Progenitor cell of endocrine pancreas (in vitro differentiated cells): ENCODE data around the gene SUN1. TPM values are rescaled to one million over a fixed set of nuclear protein-coding genes. Genes with fewer than 3 reads are reported as not detected.
A peak's percentile ranks its signal among the peaks of the same experiment; 100 is the strongest.

Source experiments
- DNase-seq: peaks from one replicate; pipeline ENCODE4 v3.0.0; 2021; ENCODE audit warnings: low spot score; ENCODE audit not compliant: unreplicated experiment
- H3K27ac Mint-ChIP-seq: 2 replicates; pipeline ENCODE4 v1.8.0; 2021; ENCODE audit warnings: mild to moderate bottlenecking, moderate library complexity, mixed read lengths
- H3K27me3 Mint-ChIP-seq: 2 replicates; pipeline ENCODE4 v1.8.0; 2021; ENCODE audit warnings: mixed read lengths
- H3K36me3 Mint-ChIP-seq: 2 replicates; pipeline ENCODE4 v1.8.0; 2022; ENCODE audit warnings: mixed read lengths; ENCODE audit not compliant: insufficient read depth
- H3K4me1 Mint-ChIP-seq: 2 replicates; pipeline ENCODE4 v1.8.0; 2021; ENCODE audit warnings: low read depth, mixed read lengths
- H3K4me3 Mint-ChIP-seq: 2 replicates; pipeline ENCODE4 v1.8.0; 2021; ENCODE audit warnings: low read depth, mild to moderate bottlenecking, moderate library complexity, mixed read lengths
- H3K9me3 Mint-ChIP-seq: 2 replicates; pipeline ENCODE4 v1.8.0; 2021; ENCODE audit warnings: low read depth, mixed read lengths
- CTCF ChIP-seq: fragments of 200-600 bp; sonication (generic); IDR thresholded peaks from one replicate; pipeline ENCODE4 v1.5.0; 2021; ENCODE audit warnings: antibody characterized with exemption, mild to moderate bottlenecking; ENCODE audit not compliant: unreplicated experiment
- total RNA-seq: library from RNA; stranded (reverse); gene quantifications from 2 replicates; pipeline ENCODE4 v1.2.1, GENCODE V29; 2021

The SUN1 gene
- total RNA-seq, 1 donor from 2014 or later = 152 TPM

GRCh38 chr7:873367-874002 lies 41.2 kb downstream of the SUN1 start:
- TF ChIP-seq CTCF = peak; percentile 85
- Mint-ChIP-seq H3K4me1 (peaks cover 5% of the 10 kb centered on the region), H3K4me3 (no peak overlapping the region), H3K9me3 (no peaks in the 10 kb centered on the region), H3K27ac (peak overlapping the region; percentile 64), H3K27me3 (no peaks in the 10 kb centered on the region), H3K36me3 (peaks cover 24% of the 10 kb centered on the region)
- DNase-seq = peak; percentile 49

- Mint-ChIP-seq H3K36me3 (peaks cover 22% of the 10 kb centered on the region), H3K27ac (no peak overlapping the region), H3K4me1 (peaks cover 7% of the 10 kb centered on the region), H3K27me3 (no peaks in the 10 kb centered on the region), H3K9me3 (no peaks in the 10 kb centered on the region), H3K4me3 (no peak overlapping the region)
- no peak for TF ChIP-seq CTCF
- DNase-seq = no peak
Measured at GRCh38 chr7:874031-874749, 41.9 kb downstream of the SUN1 start.

- Mint-ChIP-seq H3K9me3 (no peaks in the 10 kb centered on the region), H3K4me3 (peak overlapping the region; percentile 16), H3K36me3 (peaks cover 17% of the 10 kb centered on the region), H3K4me1 (peaks cover 9% of the 10 kb centered on the region), H3K27me3 (no peaks in the 10 kb centered on the region), H3K27ac (peak overlapping the region; percentile 24)
- DNase-seq = no peak
- no peak for TF ChIP-seq CTCF
Measured at GRCh38 chr7:875051-875450, 42.8 kb downstream of the SUN1 start.

- no peak overlapping the region for H3K4me3 Mint-ChIP-seq
Measured at GRCh38 chr7:875476-876076, 43.3 kb downstream of the SUN1 start.

More at GRCh38 chr7:875476-876076, 43.3 kb downstream of the SUN1 start:
- H3K36me3 Mint-ChIP-seq = peaks cover 16% of the 10 kb centered on the region
- TF ChIP-seq CTCF = no peak
- DNase-seq = no peak
- H3K9me3 Mint-ChIP-seq = no peaks in the 10 kb centered on the region
- H3K27me3 Mint-ChIP-seq = no peaks in the 10 kb centered on the region
- no peak overlapping the region for H3K27ac Mint-ChIP-seq
- H3K4me1 Mint-ChIP-seq = peaks cover 11% of the 10 kb centered on the region
